Measurements from ENCODE around the gene ASPHD1. TPM values are rescaled to one million over a fixed set of nuclear protein-coding genes. Genes with fewer than 3 reads are reported as not detected.
"Not testable (repeated sequence)": the region's sequence is repeated elsewhere in the genome, so short reads cannot be mapped to it uniquely, and the experiment has no call there.

Gene ASPHD1
- total and polyA plus RNA-seq, 10 donors: 0.28 to 1.6 (median 0.77) TPM; not detected in 4

GRCh38 chr16:29868396-29869009 is 31.8 kb upstream of the ASPHD1 start:
- Histone ChIP-seq H3K4me3 (no peak overlapping the region), H3K27me3 (replicated peaks in 1 of 7) (peaks cover 0 to 4% (median 0%) of the 10 kb centered on the region in 7 donors), H3K36me3 (no peaks in the 10 kb centered on the region), H3K27ac (no peak overlapping the region), H3K9me3 (no peaks in the 10 kb centered on the region), H3K4me1 (peaks cover 0 to 5% (median 5%) of the 10 kb centered on the region in 6 donors)
- 75 to 86% (median 85%) methylated on average over 7 to 8 of the region's 8 CpGs for WGBS, 5 donors
- no peak for DNase-seq
- intact Hi-C loops (cut with DNase I; ENCODE audit: low total_unique reads): no loop called here
- no peak for TF ChIP-seq CTCF (IDR thresholded peaks at IDR 0.05 in 8 of 11, conservative IDR thresholded peaks at IDR 0.05 in 3 of 11)
- TF ChIP-seq POLR2AphosphoS5 (IDR thresholded peaks at IDR 0.05): no peak
- TF ChIP-seq POLR2A (IDR thresholded peaks at IDR 0.05): no peak

- H3K4me1 ChIP-seq; H3K27me3 ChIP-seq (replicated peaks in 1 of 7); H3K4me3 ChIP-seq; H3K9me3 ChIP-seq; H3K36me3 ChIP-seq; intact Hi-C loops (cut with DNase I; ENCODE audit: low total_unique reads); DNase-seq; H3K27ac ChIP-seq: not testable (repeated sequence)
- 83 to 94% (median 90%) methylated on average over 8 of the region's 8 CpGs for WGBS, 5 donors
Observed at GRCh38 chr16:29869067-29869466, 31.2 kb upstream of the ASPHD1 start.

GRCh38 chr16:29871822-29872546 is 28.3 kb upstream of the ASPHD1 start:
- DNase-seq: no peak
- peaks cover 0 to 25% (median 10%) of the 10 kb centered on the region in 7 donors for H3K27me3 ChIP-seq (replicated peaks in 1 of 7)
- TF ChIP-seq POLR2A (IDR thresholded peaks at IDR 0.05): no peak
- intact Hi-C loops (cut with DNase I; ENCODE audit: low total_unique reads): no loop called here
- H3K4me1 ChIP-seq: peaks cover under 1 to 11% (median 9%) of the 10 kb centered on the region in 6 donors
- H3K4me3 ChIP-seq: no peak overlapping the region
- H3K9me3 ChIP-seq: no peaks in the 10 kb centered on the region
- H3K27ac ChIP-seq: no peak overlapping the region
- WGBS, 5 donors: 91 to 95% (median 92%) methylated on average over 14 to 16 of the region's 16 CpGs
- no peaks in the 10 kb centered on the region for H3K36me3 ChIP-seq

GRCh38 chr16:29873319-29873718 is 27.0 kb upstream of the ASPHD1 start:
- Histone ChIP-seq H3K4me3 (no peak overlapping the region), H3K4me1 (peaks cover 3 to 19% (median 16%) of the 10 kb centered on the region in 6 donors), H3K36me3 (no peaks in the 10 kb centered on the region), H3K9me3 (no peaks in the 10 kb centered on the region), H3K27ac (no peak overlapping the region), H3K27me3 (replicated peaks in 1 of 7) (peaks cover 0 to 39% (median 23%) of the 10 kb centered on the region in 7 donors)
- DNase-seq: no peak
- TF ChIP-seq CTCF (IDR thresholded peaks at IDR 0.05 in 8 of 11, conservative IDR thresholded peaks at IDR 0.05 in 3 of 11) (no peak), POLR2A (IDR thresholded peaks at IDR 0.05) (no peak), POLR2AphosphoS5 (IDR thresholded peaks at IDR 0.05) (no peak)
- 89 to 90% (median 89%) methylated on average over 17 to 26 of the region's 26 CpGs for WGBS, 5 donors
- intact Hi-C loops (cut with DNase I; ENCODE audit: low total_unique reads): no loop called here

- TF ChIP-seq POLR2A (IDR thresholded peaks at IDR 0.05) (no peak), CTCF (IDR thresholded peaks at IDR 0.05 in 8 of 11, conservative IDR thresholded peaks at IDR 0.05 in 3 of 11) (no peak), POLR2AphosphoS5 (IDR thresholded peaks at IDR 0.05) (no peak)
- peaks cover 0 to 57% (median 28%) of the 10 kb centered on the region in 7 donors for H3K27me3 ChIP-seq (replicated peaks in 1 of 7)
- intact Hi-C loops (cut with DNase I; ENCODE audit: low total_unique reads): no loop called here
- H3K9me3 ChIP-seq: no peaks in the 10 kb centered on the region
- WGBS, 5 donors: 85 to 93% (median 88%) methylated on average over 6 of the region's 6 CpGs
- H3K27ac ChIP-seq: no peak overlapping the region
- H3K4me3 ChIP-seq: no peak overlapping the region
- DNase-seq: no peak
- H3K4me1 ChIP-seq: peaks cover 3 to 19% (median 16%) of the 10 kb centered on the region in 6 donors
- no peaks in the 10 kb centered on the region for H3K36me3 ChIP-seq
Observed at GRCh38 chr16:29875206-29875605, 25.1 kb upstream of the ASPHD1 start.

Data from spleen (tissue), 11 donors.